Activated T-cell treated with anti-CD3 and anti-CD28 coated beads, Interleukin-2, amount 50 U/mL, for 4 hours (primary cell): Measurements from ENCODE around the gene DOK3. TPM values are rescaled to one million over a fixed set of nuclear protein-coding genes. Genes with fewer than 3 reads are reported as not detected.

Experiments used
- ATAC-seq, 2 donors: fragments of 200-7000 bp; cut with Tn5 transposase; one replicate each; pipeline ENCODE4 v1.10.0; 2021
- DNase-seq: peaks from one replicate; pipeline ENCODE4 v3.0.0-alpha.2; 2020
- H3K27me3 Mint-ChIP-seq: one replicate; pipeline ENCODE4 v1.8.0; 2021; ENCODE audit warnings: low read depth, mixed read lengths
- H3K36me3 Mint-ChIP-seq: one replicate; pipeline ENCODE4 v1.8.0; 2022; ENCODE audit warnings: mixed read lengths; ENCODE audit not compliant: insufficient read depth
- H3K4me1 Mint-ChIP-seq: one replicate; pipeline ENCODE4 v1.8.0; 2021; ENCODE audit warnings: low read depth, mixed read lengths
- H3K4me3 Mint-ChIP-seq: one replicate; pipeline ENCODE4 v1.8.0; 2021; ENCODE audit warnings: mild to moderate bottlenecking, moderate library complexity, mixed read lengths
- H3K9me3 Mint-ChIP-seq: one replicate; pipeline ENCODE4 v1.8.0; 2021; ENCODE audit warnings: mixed read lengths
- total RNA-seq, 3 donors: library from RNA; stranded (reverse); gene quantifications; one replicate each; pipeline ENCODE4 v1.2.1, GENCODE V29; 2021

The DOK3 gene
- total RNA-seq, 3 donors from 2014 or later, result 8.2 to 9.2 (median 8.7) TPM

DNA sequence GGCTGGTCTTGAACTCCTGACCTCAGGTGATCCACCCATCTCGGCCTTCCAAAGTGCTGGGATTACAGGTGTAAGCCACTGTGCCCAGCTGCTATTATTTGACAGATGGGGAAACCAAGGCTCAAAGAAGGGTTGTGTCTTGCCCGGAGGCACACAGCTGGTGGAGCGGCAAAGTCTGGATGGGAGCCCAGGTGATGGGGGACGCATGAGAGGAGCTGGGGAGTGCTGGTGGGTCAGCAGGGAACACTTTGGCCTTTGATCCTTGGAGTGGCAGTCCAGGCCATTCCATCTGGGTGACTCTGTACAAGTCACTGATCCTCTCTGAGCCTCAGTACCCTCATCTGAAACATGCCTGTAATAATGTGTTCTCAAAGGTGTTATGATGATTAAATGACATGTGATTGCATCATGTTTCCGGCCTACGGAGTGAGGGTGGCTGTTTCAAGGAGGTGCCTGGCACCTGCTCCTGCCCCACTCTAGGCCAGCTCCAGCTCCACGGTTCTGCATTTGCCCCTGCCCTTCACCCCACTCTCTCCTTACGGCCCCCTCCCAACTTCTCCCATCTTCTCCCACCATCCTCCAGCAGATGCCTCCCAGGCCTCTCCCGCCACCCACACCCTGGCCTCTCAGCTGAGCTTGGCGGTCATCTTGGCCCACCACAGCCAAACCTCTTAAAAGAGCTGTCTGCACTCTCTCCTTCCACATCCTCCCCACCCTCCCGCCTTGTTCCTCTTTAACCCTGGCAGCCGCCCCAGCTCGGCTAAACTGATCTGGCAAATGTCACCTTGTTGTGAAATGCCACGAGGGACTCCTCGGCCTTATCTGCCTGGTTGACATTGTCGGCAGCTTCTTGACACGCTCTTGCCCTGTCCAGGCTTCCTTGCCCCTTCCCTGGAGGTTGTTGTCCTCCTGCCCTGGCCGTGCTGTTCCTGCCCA lies 30.6 kb downstream of the DOK3 start:
- DNase-seq, result peak; percentile 38
- Mint-ChIP-seq H3K4me3 (no peak overlapping the region), H3K4me1 (peaks cover 30% of the 10 kb centered on the region), H3K9me3 (no peaks in the 10 kb centered on the region), H3K36me3 (no peaks in the 10 kb centered on the region), H3K27me3 (peaks cover 3% of the 10 kb centered on the region)
- peak; percentile 73 to 80 for ATAC-seq

DNA sequence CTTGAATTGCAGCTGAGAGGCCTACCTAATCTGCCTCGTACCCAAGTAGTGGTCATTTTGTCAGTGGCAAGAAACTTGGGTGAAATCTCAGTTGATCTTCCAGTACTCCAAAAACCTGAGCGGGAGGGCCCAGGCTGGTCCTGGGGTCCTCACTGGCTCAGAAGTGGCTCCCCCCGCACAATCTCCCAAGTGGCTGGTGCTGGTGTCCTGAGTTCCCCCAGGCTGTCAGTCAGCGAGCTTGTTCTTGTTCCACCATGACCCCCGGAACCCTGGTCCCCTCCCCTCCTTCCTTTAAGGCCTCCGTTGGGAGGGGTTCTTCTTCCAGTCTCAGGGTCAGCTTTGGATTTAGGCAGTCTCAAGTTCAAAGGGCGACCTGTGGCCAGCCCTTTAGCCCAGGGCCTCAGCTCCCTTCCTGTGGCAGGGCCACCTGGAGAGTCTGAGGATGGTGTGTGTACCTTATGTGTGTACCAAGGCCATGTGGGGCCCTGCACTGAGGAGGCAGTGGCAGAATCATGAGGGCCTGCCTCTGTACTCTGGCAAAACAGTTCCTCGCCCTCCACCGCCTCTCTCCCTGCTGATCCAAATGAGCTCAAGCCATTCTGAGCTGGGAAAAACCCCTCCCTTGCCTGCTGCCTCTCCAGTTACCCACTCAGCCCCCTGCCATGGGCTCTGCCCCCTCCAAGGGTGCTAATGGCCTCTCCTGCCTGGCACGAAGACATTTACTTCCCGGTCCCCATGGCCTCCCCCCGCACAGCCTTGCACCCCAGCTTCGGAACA lies 31.7 kb downstream of the DOK3 start:
- peaks cover 5% of the 10 kb centered on the region for H3K27me3 Mint-ChIP-seq
- H3K36me3 Mint-ChIP-seq, result no peaks in the 10 kb centered on the region
- DNase-seq, result no peak
- peaks cover 32% of the 10 kb centered on the region for H3K4me1 Mint-ChIP-seq
- ATAC-seq, result no peak
- H3K4me3 Mint-ChIP-seq, result no peak overlapping the region
- H3K9me3 Mint-ChIP-seq, result no peaks in the 10 kb centered on the region

DNA sequence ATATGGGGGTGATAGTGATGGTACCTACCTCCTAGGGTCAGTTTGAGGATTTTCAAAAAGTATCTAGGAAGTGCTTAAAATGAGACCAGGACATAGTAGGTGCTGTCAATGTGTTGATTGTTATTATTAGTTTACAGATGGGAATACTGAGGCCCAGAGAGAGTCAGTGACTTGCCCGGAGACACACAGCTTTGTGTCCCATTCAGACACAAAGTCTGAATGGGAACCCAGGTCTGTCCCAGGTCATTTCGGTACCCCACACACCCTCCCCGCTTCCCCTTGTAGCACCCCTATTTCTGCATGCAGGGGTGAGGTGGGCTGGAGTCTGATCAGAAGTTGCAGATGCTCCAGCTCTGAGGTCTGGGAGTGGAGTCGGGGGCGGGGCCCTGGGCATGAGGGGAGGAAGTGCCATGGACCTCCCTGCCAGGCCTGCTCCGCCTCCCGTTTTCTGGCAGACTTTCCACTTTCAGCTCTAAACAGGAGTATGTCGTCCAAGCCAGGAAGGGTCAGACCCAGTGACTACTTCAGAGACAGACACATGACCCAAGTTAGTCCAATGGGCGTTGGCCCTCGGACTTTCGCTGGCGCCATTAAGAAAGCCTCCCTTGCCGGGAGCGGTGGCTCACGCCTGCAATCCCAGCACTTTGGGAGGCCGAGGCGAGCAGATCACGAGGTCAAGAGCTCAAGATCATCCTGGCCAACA lies 32.9 kb downstream of the DOK3 start:
- peaks cover 8% of the 10 kb centered on the region for H3K27me3 Mint-ChIP-seq
- H3K4me3 Mint-ChIP-seq, result no peak overlapping the region
- ATAC-seq (no peak), DNase-seq (no peak)
- H3K9me3 Mint-ChIP-seq, result no peaks in the 10 kb centered on the region
- H3K4me1 Mint-ChIP-seq, result peaks cover 38% of the 10 kb centered on the region
- no peaks in the 10 kb centered on the region for H3K36me3 Mint-ChIP-seq

DNA sequence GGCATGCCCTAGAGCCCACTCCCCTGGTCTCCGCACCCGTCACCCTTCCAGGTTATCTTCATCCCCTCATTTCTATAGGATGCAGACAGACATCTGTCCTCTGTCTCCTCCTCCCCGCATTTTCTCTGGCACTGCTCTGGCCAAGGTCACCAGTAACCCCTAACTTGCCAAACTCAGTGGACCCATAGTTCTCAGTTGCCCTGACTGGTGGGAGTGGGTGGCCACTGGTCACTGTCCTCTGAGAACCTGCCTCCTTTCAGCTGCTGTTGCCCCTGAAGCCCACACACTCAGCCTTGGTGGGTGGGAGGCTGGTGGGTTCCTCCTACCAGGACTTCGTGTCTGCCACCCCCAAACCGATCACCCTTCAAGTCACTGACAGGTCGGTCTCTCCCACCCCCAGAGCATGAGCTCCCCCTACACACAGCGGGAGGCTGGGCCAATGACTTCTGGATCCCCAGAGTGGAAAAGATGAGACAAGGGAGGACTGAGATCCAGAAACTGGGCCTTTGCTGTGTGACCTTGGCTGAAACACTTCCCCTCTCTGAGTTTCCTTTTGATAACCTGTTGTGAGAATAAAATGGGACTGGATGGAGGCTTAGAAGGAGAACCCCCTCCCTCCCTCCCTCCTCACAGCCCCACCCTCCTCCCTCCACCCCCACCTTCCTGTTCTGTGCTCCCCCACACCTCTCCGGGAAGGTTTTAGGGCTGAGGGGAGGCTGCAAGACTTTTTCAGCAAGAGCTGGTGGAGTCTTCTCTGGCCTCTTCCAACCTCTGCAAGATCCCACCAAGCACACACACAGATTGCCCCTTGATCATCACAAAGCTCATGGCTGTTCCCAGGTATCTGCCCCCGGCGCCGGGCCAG lies 33.8 kb downstream of the DOK3 start:
- H3K36me3 Mint-ChIP-seq, result no peaks in the 10 kb centered on the region
- peaks cover 38% of the 10 kb centered on the region for H3K4me1 Mint-ChIP-seq
- no peaks in the 10 kb centered on the region for H3K9me3 Mint-ChIP-seq
- H3K27me3 Mint-ChIP-seq, result peaks cover 8% of the 10 kb centered on the region
- no peak overlapping the region for H3K4me3 Mint-ChIP-seq
- ATAC-seq (no peak), DNase-seq (no peak)

DNA sequence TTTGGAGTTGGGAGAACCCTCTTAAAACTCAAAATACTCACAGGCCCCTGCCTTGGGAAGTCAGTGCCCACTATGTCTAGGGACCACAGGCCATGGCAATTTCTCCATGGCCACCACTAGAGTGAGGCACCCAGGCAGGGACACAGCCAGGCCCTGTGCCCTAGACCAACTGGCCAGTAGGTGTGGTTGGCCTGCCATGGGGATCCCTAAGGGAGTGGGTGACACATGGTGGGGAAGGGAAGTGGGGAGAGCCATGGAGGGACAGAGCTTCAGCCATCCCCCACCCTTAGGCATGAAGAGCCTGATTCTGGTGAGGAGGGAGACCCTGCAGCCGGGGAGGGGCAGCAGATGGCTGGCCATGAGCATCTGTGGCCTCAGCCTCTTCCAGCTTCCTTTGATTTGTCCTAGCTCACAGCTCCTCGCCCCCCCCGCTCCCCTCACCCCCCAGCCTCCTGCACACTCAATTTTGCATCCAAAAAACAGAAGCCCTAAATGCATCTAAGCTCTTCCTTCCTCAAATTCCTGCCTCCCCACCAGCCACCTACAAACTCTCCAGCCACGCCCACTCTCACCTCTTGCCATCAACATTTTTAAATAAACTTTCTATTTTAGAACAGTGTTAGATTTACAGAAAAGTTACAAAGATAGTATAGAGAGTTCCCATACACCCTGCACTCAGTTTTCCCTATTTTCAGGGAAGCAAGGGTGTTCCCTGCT lies 34.6 kb downstream of the DOK3 start:
- Mint-ChIP-seq H3K27me3 (peaks cover 8% of the 10 kb centered on the region), H3K9me3 (no peaks in the 10 kb centered on the region), H3K4me1 (peaks cover 38% of the 10 kb centered on the region), H3K36me3 (no peaks in the 10 kb centered on the region), H3K4me3 (peak overlapping the region; percentile 64)
- no peak for DNase-seq
- no peak for ATAC-seq

DNA sequence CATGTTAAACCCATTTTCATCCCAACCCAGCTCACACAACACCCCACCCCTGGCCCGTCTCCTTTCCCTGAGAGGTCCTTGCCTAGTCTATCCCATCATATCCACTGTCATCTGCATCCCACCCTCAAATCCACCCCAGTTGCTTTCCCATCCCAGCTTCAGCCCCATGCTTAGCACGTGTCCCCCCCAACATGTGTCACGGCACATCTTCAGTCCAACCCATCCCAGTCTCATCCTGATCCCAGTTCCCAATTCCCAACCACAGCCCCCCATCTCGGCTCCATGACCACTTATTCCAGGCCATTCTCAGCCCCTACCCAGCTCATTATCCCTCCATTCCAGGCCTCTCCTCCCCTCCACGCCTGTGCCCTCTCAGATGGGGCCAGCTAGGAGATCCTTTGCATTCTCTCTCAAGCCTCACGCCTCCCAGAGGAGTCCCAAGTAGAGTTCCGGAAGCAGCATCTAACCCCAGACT lies 35.6 kb downstream of the DOK3 start:
- Mint-ChIP-seq H3K4me3 (peak overlapping the region; percentile 64), H3K27me3 (peaks cover 8% of the 10 kb centered on the region), H3K36me3 (no peaks in the 10 kb centered on the region), H3K9me3 (no peaks in the 10 kb centered on the region), H3K4me1 (peaks cover 30% of the 10 kb centered on the region)
- ATAC-seq (no peak), DNase-seq (no peak)

DNA sequence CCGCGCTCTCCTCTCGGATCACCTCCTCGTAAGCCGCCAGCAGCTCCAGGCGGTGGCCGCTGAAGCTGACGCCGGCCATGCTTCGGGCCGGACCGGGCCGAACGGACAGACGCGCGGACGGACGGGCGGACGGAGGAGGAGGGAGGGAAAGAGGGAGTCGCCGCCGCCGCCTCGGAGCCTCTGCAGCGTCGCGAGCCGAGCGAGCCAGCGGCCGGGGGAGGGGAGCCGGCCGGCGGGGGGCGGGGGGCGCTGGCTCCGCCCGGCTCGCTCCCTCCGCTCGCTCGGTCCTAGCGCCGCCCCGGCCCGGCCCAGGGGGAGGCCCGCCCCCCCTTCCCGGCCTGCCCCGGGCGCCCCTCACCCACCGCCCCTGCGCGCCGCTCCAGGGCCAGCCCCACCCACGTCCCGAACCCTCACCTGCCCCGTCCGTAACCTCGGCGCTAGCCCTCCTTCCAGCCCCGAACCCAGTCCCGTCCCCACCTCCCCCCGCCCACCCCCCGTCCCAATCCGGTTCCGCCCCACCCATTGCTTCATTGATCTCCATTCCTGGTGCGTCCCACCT lies 36.1 kb downstream of the DOK3 start, which contains the start of gene DBN1:
TSS of gene DBN1 (minus strand) at position 192 of the 559 bp plus-strand sequence. CDS start at position 79, 113 bp downstream.
- Mint-ChIP-seq H3K27me3 (peaks cover 8% of the 10 kb centered on the region), H3K4me3 (peak within 1 kb of the TSS; percentile 72), H3K9me3 (no peaks in the 10 kb centered on the region), H3K36me3 (no peaks in the 10 kb centered on the region), H3K4me1 (peaks cover 24% of the 10 kb centered on the region)
- ATAC-seq, result peak; percentile 50 to 52
- DNase-seq, result no peak

DNA sequence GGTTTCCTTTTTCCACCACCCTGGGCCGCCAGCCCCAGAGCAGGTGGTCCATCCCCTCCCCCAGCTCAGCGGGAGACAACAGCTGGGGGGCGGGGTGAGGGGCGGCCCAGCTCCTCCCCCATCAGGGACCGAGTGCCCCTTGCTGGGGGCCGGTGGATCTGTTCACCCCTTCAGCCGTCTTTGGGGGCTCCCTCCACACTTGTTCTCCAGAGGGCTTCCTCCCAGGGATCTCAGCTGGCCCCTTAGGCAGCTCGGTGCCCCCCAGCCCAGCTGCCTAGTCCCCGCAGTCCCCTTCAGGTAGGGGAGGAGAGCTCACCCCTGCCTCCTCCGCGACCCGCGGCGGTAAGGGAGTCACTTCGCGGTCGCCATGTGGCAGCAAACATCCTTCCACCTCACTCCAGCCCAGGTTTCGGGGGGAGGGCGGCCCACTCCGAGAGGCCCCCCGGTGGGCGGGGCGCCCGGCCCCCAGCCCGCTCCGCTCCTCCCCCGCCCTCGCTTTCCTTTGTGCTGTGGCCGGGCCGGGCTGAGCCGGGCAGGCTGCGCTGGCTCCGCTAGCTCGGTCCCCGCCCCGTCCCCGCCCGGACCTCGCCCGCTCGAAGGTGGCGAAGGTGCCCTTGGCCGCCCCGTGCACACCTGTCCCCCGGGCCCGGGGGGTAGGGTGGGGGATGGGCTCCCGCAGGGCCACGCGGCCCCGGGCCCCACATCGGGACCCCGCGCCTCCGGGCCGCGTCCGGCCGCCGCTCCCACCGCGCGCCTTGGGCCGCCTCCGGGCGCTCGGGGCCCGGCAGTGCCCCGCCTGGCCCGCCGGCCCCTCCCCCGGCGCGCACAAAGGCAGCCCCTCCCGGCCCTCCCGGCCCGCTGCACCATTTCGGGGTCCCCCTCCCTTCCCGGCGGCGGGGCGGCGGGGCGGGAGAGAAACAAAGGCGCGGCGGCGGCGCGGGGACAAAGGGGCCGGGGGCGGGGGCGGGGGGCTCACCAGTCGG lies 36.9 kb downstream of the DOK3 start:
- Mint-ChIP-seq H3K4me3 (peak overlapping the region; percentile 72), H3K27me3 (peaks cover 8% of the 10 kb centered on the region), H3K9me3 (no peaks in the 10 kb centered on the region), H3K4me1 (peaks cover 24% of the 10 kb centered on the region), H3K36me3 (no peaks in the 10 kb centered on the region)
- ATAC-seq (peak; percentile 61 to 68), DNase-seq (peak; percentile 51)

DNA sequence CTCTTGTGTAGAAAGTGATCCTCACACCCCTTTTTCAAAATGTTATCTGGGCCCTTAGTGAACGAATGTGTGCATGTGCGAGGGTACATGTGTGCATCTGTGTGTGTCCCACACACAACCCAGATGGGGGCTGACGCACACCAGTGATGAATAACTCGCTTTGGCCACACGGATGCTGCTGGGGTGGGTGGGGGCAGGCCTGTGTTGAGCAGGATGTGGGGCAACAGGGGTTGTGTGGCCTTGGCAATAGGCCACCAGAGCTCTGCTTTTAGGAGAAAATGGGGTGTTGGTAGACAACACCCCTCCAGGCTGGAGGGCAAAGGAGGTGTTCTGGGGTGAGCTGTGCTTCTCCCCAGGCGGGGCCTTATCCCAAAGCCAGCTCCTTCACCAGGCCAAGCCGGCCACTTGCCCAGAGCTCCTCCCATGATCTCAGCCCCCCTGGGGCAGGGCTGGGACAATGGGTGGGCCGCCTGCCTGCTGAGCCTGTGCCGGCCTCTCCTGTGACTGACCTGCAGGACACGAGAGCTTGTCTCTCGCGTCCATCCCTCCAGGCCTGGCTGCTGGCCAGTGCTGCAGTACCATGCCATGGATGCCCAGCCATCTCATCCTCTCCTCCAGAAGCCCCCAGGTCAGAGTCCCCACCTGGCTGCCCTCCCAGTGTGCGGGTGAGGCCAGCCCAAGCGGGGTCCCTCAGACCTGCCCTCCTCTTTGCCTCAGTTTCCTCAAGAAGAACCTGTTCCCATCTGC lies 37.8 kb downstream of the DOK3 start:
- ATAC-seq (peak; percentile 8 to 51), DNase-seq (no peak)
- Mint-ChIP-seq H3K27me3 (peaks cover 8% of the 10 kb centered on the region), H3K4me1 (peaks cover 24% of the 10 kb centered on the region), H3K4me3 (peak overlapping the region; percentile 52), H3K9me3 (no peaks in the 10 kb centered on the region), H3K36me3 (no peaks in the 10 kb centered on the region)

DNA sequence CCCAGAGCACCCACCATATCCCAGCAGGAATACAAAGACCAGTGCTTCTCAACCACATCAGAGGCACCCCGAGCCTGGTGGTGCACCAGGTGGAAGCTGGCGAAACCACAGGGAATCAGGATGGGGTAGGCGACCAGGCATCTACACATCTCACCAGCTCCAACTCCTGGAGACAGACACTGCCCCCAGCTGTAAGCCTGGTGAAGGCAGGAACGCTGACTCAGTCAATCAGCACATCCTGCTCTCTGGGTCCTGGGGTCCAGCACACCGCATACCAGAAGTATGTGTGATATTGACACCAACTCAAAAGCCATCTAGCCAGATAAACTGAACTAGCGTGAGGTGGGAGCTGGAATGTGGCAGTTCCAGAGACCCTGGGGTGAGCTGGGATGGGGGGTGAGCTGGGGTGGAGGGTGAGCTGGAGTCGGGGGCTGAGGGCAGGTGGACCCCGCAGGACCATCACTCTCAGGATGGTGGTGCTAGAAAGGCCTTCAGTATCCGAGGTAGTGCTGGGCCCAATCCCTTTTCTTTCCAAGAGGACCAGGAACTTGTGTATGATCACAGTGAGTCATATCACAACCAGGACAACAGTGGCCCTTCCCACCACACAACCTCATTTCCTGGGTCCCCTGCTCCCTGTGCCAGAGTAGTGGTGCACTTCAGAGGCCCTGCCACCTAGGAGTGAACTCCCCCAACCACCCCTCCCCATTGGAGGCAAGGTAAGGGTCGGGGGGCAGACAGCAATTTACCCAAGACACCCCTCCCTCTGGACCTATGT lies 38.7 kb downstream of the DOK3 start:
- H3K4me3 Mint-ChIP-seq, result peak overlapping the region; percentile 21
- ATAC-seq (no peak), DNase-seq (no peak)
- peaks cover 8% of the 10 kb centered on the region for H3K27me3 Mint-ChIP-seq
- peaks cover 20% of the 10 kb centered on the region for H3K4me1 Mint-ChIP-seq
- H3K9me3 Mint-ChIP-seq, result no peaks in the 10 kb centered on the region
- no peaks in the 10 kb centered on the region for H3K36me3 Mint-ChIP-seq
